Left renal cortex interstitium (tissue), 4 donors: ENCODE measurements around the gene NOXA1. TPM values are rescaled to one million over a fixed set of nuclear protein-coding genes. Genes with fewer than 3 reads are reported as not detected.

Source experiments
- DNase-seq, 4 donors: peaks; one replicate each; pipeline ENCODE4 v3.0.0-alpha.2; 2013; ENCODE audit warnings: low read depth in 4 of 4, low spot score in 2 of 4, missing footprints in 1 of 4
- polyA plus RNA-seq, 4 donors: library from polyadenylated mRNA; unstranded; fragments of 120-200 nt; gene quantifications; one replicate each; pipeline ENCODE4 v1.2.1, GENCODE V29; 2013; ENCODE audit not compliant: insufficient read length in 4 of 4

NOXA1 gene
- polyA plus RNA-seq, 4 donors: 4.3 to 13.1 (median 9.1) TPM

- no peak for DNase-seq
These were observed 35.9 kb upstream of the NOXA1 start for GRCh38 chr9:137387114-137387890.

GRCh38 chr9:137387891-137388560, 35.2 kb upstream of the NOXA1 start:
- no peak for DNase-seq

DNA sequence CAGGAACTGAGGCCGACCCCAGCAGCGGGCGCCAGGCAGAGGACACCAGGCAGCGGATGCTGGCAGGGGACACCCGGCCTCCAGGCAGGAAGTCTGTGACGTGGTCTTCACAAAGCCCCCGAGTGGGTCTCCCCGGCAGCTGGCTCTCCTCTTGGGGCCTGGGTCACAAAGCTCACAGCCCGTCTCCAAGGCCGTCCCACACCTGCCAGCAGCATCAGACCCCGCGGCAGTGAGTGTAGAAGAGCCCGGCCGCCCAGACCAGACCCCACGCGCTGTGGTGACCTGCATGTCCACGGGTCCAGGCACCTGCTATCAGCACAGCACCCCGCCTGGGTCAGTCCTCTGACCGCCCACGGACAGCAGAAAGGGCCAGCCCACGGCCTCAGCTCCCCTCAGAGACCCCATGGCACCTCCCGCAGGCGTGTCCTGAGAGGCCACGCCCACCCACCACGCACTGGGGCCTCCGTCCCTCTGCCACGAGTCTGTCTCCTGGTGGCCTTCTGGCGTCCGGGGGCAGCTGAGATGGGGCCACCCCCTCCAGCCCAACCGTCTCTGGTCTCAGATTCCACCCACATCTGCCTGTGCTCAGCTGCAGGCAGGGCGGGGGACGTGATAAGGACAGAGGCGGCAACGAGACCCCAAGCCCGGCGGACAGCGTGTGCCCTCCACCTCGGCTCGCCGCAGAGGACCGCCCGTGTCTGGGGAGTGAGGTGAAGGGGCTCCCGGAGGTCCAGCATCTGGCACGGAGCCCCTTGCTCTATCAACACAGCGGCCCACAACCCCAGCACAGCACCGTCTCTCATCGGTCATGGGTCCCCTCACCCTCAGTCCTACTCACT, 34.4 kb upstream of the NOXA1 start:
- DNase-seq: no peak

DNA sequence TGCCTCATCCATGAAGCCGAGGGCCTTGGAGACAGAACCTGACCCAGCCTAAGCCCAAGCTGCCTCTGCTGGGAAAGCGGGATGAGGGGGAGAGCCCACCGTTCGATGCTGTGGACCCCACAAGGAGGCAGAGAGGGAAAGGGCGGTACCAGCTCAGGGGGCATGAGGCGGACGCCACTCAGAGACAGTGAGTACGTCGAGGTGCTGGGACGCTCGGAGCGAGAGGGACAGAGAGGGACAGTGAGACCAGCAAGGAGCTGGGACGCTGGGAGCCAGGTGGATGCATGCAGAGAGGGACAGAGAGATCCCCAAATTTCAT, 33.8 kb upstream of the NOXA1 start:
- DNase-seq: no peak

GRCh38 chr9:137390553-137391410, 32.4 kb upstream of the NOXA1 start:
- no peak for DNase-seq

- no peak for DNase-seq
These were observed 31.8 kb upstream of the NOXA1 start for GRCh38 chr9:137391411-137391754.

DNA sequence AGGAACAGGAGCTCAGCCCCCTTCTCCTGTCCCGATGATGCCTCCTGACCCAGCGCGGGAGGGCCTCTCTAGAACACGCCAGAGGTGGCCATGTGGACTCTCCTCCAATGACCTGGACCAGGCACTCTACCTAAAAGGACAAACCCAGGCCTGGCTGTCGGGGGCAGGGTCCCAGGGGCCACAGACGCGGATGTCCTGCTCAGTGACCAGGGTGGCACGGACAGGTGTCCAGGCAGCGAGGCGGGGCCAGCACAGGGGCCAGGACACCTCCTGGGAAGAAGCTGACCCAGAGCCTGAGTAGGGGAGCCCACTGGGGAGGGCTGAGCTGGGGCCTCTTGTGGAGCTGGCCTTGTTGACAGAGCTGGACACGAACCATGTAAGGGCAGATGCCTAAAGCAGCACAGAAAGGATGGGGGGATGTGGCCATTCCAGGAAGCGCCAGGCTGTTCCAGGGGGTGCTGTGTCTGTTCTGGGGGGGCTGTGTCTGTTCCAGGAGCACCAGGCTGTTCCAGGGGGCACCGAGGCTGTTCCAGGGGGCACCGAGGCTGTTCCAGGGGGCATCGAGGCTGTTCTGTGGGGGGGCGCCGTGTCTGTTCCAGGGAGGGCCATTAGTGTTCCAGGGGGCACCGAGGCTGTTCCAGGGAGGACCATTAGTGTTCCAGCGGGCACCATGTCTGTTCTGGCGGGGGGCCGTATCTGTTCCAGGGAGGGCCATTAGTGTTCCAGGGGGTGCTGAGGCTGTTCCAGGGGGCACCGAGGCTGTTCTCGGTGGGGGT, 30.8 kb upstream of the NOXA1 start:
- DNase-seq: no peak

DNA sequence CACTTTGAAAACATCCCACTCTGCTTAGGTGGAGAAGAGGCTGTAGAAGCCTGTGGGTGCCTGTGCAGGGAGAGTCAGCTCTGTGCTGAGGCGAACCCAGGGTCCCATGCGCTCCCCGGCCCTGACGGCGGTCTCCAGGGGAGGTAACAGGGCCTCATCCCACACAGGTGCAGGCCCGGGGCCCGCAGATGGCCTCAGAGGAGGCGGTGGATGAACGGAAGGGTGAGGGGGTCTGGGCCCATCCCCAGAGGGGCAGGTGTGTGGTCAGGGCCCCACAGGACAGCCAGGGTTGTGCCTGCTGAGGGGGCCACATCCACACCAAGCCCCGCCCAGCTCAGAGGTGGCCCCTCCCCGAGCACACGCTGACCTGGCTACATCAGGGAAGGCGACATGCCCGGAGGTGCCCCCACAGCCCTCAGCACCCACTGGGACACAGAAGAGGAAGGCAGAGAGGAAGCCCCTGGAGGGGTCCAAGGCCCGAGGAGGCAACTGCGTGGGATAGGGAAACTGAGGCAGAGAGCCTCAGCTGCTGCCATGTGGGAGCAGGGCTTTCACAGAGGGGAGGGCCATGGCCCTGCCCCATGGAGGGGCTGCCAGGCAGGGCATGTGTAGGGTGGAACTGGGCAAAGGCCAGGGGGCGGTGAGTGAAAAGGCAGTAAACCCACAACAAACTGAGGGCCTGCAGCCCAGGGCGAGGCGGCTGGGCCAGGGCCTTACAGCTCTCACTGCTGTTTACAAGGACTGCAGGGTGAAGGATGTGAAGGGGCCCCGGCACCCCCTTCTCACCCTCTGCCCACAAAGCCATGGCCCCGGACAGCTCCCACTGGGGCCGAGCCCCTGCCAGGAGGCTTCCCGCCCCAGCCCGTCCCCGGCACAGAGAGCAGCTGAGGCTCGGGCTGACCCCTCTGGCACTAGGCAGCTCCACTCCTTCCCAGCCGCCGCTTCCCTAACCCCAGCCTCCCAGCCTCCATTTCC, 29.7 kb upstream of the NOXA1 start:
- no peak for DNase-seq

DNA sequence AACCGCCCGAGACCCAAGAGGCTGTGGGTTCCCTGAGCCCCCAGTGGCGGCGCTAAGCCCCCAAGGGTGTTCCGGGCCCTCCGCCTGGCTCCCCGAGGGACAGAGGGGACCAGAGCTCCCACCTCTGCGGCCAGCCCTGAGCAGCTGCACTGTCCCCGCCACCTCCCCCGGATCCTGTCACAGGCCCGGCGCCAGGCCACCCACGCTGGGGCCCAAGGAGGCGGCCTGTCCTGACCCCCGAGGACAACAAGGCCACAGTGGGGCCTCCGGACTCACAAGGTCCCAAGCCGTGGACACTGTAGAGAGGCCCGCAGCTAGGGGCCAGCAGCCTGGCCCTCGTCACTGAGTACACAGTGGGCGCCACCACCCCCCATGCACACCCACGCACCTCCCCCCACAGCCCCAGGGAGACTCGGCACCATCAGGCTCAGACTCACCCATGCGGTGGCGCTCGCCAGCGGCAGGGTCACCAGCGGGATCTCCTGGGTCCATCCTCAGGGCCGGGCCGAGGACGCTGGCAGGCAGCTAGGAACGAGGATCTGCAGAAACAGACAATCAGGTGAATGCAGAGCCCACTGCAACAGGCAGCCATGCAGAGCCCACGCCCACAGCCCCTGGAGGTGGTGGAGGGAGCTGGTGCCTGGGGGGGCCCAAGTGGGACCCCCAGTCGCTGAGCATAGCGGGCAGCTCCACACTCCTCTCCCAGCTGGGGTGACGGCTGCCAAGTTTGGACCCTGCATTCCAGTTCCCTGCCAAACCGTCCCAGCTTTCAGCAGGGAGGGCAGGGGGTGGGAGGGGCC, 28.1 kb upstream of the NOXA1 start:
- no peak for DNase-seq

DNA sequence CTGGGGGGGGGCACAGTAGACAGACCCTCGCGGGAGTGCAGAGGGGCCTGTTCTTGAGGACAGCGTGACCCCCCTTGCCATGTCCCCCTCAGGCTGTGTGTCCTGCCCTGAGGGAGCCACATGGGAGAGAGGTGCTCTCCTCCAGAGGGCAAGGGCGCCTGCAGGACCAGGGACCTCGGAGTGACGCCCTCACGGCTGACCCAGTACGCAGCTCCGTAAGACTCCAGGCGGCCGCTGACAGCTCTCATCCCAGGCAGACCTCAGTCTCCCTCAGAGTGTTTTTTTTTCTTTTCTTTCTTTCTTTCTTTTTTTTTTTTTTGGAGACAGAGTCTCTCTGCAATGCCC, 27.6 kb upstream of the NOXA1 start:
- no peak for DNase-seq

- no peak for DNase-seq
These were observed 27.0 kb upstream of the NOXA1 start for GRCh38 chr9:137396227-137396626.

- no peak for DNase-seq
These were observed 26.4 kb upstream of the NOXA1 start for GRCh38 chr9:137396634-137397367.

GRCh38 chr9:137397675-137398423, 25.3 kb upstream of the NOXA1 start:
- no peak for DNase-seq

GRCh38 chr9:137398561-137399468, 24.4 kb upstream of the NOXA1 start:
- no peak for DNase-seq

DNA sequence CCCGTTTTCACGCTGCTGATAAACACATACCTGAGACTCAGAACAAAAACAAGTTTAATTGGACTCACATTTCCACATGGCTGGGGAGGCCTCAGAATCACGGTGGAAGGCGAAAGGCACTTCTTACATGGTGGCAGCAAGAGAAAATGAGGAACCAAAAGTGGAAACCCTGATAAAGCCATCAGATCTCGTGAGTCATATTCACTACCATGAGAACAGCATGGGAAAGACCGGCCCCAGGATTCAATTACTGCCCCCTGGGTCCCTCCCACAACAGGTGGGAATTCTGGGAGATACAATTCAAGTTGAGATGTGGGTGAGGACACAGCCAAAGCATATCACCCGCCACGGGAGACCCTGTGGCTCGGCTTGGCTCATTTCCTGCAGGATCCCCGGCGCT, 20.4 kb upstream of the NOXA1 start:
- DNase-seq: no peak

DNA sequence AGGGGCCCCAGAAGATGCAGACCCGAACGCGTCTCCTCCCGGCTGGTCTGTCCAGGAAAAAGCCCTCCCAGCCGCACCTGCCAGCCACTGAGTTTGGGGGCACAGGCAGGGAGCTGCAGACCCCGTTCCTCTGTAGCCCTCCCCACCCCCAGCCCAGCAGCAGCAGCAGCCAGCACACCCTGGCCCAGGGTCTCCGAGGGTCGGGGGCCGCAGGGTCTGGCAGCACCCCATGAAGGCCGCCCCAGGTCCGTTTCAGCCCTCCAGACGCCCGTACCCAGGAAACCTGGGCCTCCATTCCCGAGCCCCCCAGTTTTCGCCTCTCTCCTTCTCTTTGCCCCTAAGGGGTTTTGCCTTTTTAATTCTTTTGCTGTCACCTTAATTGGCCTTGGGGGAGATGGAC, 19.9 kb upstream of the NOXA1 start:
- DNase-seq: no peak
